ENCODE results near the gene BMPR1A.
"Not testable (repeated sequence)": the region's sequence is repeated elsewhere in the genome, so short reads cannot be mapped to it uniquely, and the experiment has no call there.

BMPR1A gene

GRCh38 chr10:86944471-86944870 lies 188.1 kb downstream of the BMPR1A start:
- DNase-seq: no peak

GRCh38 chr10:86944907-86945306 lies 188.5 kb downstream of the BMPR1A start:
- DNase-seq: no peak

- DNase-seq: no peak
These were observed 189.2 kb downstream of the BMPR1A start for GRCh38 chr10:86945361-86946212.

GRCh38 chr10:86946213-86947155 lies 190.1 kb downstream of the BMPR1A start:
- DNase-seq: no peak

- not testable (repeated sequence) for DNase-seq
These were observed 191.4 kb downstream of the BMPR1A start for GRCh38 chr10:86947806-86948205.

- no peak for DNase-seq
These were observed 193.9 kb downstream of the BMPR1A start for GRCh38 chr10:86950349-86950748.

- DNase-seq: no peak
These were observed 194.9 kb downstream of the BMPR1A start for GRCh38 chr10:86951184-86951761.

GRCh38 chr10:86952106-86952505 lies 195.7 kb downstream of the BMPR1A start:
- no peak for DNase-seq

- DNase-seq: not testable (repeated sequence)
These were observed 196.3 kb downstream of the BMPR1A start for GRCh38 chr10:86952697-86953096.

GRCh38 chr10:86953747-86954680 lies 197.6 kb downstream of the BMPR1A start:
- DNase-seq: no peak

- DNase-seq: no peak
These were observed 198.5 kb downstream of the BMPR1A start for GRCh38 chr10:86954681-86955500.

- DNase-seq: no peak
These were observed 199.2 kb downstream of the BMPR1A start for GRCh38 chr10:86955501-86956194.

- no peak for DNase-seq
These were observed 199.9 kb downstream of the BMPR1A start for GRCh38 chr10:86956195-86956847.

- DNase-seq: no peak
These were observed 200.5 kb downstream of the BMPR1A start for GRCh38 chr10:86956848-86957448.

GRCh38 chr10:86957471-86958115 lies 201.2 kb downstream of the BMPR1A start, which contains the start of gene MMRN2:
TSS of gene MMRN2 (minus strand) at chr10:86957615. CDS start at chr10:86957541, 74 bp downstream.
- no peak for DNase-seq

- DNase-seq: no peak
These were observed 201.9 kb downstream of the BMPR1A start, which contains the start of gene SNCG for GRCh38 chr10:86958116-86958900. TSS of gene SNCG (plus strand) at chr10:86958599. CDS start at chr10:86958698, 99 bp downstream.

- DNase-seq: no peak
These were observed 202.7 kb downstream of the BMPR1A start for GRCh38 chr10:86958901-86959736.
